HG03025 (cell line): ENCODE results near the gene ZRANB3.
"Not testable (repeated sequence)": the region's sequence is repeated elsewhere in the genome, so short reads cannot be mapped to it uniquely, and the experiment has no call there.

Experiments
- ATAC-seq: cut with Tn5 transposase; IDR thresholded peaks from one replicate; pipeline ENCODE4 v1.9.1; 2021; ENCODE audit warnings: mild to moderate bottlenecking, moderate library complexity; ENCODE audit not compliant: unreplicated experiment, low FRiP score

The ZRANB3 gene

DNA sequence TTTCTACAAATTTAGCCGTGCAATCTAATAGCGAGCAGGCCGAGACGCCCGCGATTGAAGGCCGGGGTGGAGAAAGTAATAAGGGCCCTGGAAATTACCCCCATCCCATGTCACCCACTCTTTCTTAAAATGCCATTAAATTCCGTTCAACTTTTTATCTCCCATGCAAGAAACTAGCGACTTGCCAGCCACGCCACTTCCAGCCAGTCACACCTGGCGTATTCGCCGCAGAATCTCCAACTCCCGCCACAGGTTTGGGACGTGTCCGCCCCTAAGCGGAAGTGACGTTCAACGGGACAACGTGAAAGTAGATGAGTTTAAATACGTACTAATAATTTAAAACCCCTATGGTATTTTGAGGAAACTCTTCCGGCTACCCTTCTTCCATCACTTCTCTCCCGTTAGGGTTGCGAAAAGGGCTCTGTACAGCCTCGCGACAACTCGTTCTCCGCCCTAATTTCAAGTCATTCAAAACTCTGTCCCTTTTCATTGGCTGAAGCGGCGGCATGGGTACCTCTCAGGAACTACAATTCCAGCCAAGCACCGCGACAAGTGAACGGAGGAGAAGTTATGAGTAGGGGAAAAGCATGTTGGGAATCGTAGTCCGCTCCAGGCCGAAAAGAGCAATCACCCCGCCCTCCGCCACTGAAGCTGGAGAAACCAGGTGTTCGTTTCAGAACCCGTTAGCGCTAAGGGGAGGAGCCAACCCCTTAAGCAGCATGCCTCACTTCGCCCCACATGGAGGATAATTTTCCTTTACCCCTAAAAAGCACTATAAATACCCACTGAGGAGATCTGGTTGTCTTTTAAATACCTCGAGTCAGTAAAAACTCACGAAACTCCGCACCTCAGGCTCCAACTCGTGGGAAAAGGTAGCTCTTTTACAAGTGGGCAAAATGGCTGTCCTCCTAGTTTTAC, at the start of gene ZRANB3:
TSS of gene ZRANB3 (minus strand) at position 906 of the 918 bp plus-strand sequence.
- peak; percentile 69 for ATAC-seq

DNA sequence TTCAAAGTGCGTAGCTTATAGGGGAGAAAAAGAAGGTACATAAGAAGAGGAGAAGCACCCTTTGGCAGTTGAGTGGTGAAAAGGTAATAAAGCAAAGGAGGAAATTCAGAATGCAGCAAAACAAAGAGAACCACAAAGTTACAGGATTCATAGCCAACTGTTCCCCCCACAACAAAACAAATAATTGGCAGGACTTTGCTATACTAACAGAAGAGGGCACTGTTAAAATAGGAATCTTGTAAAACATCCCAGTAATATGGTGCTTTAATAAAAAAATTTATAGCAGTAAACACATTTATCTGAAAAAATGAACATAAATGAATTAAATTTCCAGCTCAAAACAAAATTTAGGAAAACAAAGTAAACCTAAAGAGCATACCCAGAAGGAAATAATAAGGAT, 42.6 kb upstream of the ZRANB3 start:
- ATAC-seq: no peak

DNA sequence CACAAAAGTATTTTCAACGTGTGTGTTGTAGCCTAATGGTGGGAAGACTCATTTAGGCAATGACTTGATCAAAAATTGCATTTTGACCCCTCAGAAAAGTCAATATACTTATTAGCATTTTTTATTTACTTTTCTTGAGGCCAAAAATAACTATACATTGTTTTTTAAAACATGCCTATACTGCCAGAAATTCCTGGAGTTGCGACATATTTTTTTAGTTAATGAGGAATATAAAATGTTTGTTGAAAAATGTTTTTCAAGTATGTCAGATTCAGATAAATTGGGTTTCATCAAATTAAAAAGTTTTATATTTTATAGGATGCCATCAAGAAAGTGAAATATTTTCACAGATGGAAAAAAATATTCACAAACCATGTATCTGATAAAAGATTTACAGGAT, 39.9 kb upstream of the ZRANB3 start:
- no peak for ATAC-seq

DNA sequence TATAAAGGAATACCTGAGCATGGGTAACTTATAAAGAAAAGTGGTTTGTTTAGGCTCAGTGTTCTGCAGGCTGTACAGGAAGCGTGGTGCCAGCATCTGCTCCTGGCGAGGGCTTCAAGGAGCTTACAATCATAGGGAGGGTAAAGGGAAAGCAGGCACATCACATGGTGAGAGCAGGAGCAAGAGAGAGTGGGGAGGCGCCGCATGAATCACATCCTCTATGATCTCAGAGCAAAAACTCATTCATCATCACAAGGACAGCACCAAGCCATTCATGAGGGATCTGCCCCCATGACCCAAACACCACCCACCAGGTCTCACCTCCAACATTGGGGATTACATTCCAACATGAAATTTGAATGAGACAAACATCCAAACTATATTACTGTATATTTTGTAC, 32.8 kb upstream of the ZRANB3 start:
- no peak for ATAC-seq

DNA sequence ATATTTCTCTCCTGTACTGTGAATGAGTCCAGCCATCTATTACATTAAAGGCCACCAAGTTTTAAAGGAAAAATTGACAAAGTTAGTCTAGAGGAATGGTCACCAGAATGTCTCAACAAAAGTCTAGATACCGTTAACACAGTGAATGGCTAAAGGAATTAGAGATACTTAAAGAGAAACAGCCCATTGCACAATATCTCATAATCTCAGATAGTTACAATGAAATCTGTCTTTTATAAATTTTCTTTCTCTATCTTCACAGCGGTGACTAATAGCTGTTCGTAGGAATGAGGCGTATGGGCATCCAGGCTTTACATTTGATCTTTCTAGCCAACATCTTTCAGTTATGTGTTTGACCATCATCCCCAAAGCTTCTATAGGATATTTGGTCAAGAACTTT, 30.9 kb upstream of the ZRANB3 start:
- ATAC-seq: no peak

DNA sequence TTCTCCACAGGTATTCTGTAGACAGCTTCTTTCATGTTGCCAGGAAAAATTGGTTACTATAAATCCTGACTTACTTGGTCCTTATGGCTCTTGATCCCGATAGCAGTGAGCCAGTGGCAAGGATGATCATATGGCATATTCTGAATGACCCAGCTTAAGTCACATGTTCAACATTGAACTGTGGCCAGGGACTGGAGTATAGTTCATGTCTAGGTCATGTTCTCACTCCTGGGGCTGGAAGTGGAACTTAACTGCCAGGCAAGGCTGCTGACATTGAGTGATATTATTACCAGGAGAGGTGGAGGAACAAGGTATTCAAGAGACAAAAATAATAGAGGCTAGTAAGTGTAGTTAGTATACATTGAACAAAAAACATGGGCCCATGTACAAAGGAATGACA, 26.5 kb upstream of the ZRANB3 start:
- ATAC-seq: no peak

DNA sequence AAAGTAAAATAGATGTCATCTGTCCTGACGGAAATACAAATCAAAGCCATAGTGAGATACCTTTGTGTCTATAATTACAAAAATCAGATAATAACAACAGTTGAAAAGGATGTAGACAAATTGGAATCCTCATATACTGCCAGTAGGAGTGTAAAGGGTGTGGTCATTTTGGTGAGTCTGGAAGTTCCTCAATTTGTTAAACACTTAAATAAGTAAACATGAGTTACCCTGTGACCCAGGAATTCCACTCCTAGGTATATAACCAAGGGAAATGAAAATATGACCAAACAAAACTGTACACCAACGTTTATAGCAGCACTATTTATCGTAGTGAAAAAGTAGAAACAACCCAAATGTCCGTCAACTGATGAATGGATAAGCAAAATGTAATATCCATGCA, 24.3 kb upstream of the ZRANB3 start:
- ATAC-seq: no peak

DNA sequence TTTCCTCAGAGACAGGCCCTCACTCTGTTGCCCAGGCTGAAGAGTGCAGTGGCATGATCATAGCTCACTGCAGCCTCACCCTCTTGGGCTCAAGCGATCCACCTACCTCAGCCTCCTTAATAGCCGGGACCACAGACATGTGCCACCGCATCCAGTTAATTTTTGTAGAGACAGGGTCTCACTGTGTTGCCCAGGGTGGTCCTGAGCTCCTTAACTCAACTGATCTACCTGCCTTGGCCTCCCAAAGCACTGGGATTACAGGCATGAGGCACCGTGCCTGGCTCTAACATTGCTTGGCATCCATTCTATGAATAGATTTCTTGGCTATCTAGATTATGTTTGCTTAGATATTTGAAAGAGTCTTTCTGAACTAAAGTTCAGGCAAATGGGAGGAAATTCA, 21.9 kb upstream of the ZRANB3 start:
- ATAC-seq: no peak

DNA sequence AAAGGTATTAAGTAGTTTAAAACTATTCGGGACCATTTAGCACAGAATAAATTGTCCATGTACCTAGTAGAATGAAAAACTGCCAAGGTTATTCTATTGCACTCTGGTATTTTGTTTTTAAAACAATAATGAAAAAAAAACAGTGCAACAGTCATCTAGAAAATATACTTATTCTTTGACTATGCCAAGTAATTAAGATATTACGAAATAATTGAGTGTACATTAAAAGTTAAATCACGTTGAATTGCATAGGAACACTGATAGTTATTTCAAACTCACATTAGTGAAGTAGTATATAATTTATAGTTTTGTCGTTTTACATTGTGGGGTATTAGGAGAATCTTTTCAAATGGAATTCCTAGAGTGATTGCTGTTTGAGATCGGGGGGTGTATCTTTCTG, 20.3 kb upstream of the ZRANB3 start:
- ATAC-seq: no peak

DNA sequence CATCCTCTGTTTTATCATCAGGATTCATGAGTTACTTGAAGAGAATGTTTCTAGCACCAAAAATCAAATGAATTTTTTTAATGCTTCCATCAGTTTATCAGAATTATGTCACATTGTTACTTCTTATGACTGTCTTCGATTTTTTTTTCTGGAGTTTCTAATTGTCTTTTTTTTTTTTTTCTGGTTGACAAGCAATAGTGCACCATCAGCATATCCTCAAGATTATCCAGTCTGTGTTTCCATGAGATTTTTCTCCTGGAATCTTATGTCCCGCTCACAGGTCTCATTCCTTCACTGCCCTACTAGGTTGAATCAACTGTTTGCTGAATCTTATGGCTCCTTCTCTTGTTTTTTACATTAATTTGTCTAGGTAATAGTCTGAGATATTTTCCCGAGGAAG, 16.3 kb upstream of the ZRANB3 start:
- ATAC-seq: no peak

DNA sequence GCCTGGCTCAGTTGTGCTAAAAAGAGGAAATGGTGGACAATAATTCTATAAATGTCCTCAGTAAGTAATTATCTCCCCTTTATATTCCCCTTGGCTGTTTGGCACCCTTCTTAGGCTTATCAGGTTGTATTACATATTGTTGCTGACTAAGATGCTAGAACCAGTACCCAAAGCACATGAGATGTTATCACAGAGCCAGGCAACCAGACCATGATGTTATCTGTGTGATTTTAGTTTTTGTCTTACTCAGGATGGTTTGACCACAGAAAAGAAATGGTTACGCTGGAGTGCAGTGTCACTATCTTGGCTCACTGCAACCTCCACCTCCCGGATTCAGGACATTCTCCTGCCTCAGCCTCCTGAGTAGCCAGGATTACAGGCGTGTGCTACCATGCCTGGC, 15.4 kb upstream of the ZRANB3 start:
- no peak for ATAC-seq

DNA sequence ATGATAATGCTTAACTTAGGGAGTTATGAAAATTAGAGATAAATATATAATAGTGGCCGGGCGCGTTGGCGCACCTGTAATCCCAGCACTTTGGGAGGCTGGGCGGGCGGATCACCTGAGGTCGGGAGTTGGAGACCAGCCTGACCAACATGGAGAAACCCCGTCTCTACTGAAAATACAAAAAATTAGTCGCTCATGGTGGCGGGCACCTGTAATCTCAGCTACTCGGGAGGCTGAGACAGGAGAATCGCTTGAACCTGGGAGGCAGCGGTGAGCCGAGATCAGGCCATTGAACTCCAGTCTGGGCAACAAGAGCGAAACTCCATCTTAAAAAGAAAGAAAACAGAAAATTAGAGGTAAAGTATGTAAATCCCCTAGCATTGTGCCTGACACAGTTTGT, 2.5 kb upstream of the ZRANB3 start:
- ATAC-seq: not testable (repeated sequence)

DNA sequence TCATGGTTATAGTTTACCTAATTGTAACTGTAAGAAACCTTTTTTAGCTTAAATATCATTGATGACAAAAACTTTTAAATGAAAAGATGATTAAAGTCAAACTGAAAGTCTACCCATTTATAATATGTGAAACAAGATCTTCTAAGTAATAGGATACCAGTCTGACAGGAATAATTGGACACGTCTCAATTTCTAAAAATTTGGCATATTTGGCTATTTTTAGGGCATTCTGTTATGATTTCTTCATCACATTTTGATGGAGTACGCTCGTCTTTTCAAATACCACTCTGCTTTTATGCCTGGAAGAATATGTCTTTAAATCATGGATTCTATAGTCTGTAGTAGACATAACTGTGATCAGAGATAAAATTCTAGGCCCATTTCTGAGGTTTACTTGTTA, 1.6 kb upstream of the ZRANB3 start:
- no peak for ATAC-seq

DNA sequence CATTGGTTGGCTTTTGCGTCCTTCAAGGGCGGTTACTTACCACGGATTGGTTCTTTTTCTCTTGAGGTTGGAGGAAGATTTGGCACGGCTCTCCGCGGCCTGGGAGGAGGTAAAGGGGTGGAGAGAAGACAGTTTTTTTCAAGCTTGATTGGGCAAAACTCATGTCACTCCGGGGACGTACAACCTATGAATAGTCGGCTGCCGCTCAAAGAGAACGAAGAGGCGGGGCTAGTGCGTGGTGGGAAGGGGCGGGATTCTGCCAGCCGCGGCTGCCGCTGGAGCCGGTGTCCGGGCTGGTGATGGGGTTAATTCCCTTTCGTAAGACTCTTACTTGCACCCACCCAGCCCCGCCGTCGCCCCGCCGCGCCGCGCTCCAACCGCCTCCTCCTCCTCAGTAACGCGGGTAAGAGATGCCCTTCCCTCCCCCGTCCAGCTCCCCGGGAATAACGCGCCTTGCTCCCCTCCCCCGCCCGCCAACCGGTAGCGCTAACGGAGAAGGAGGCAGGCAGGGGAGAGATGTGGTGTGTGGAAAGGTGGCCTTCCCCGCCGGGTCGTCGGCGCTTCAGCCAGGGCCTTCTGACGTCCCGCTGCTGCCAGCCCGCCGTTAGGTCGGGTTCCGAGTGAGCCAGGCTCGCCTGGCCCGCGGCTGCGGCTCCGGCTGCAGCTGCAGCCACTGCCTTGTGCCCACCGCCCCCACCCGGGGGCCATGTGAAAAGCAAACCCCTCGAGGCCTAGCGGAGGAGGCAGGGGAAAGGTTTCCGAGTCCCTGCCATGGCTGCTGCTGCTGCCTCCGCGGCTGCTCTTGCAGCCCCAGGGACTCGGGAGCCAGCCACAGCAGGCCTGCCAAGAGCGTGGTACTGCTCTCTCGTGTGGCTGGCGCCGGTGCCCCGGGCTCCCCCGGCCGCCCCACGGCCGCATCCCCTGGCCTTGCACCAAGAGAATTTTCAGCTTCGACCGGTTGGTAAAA, 496 bp upstream of the ZRANB3 start, which contains the start of gene R3HDM1:
TSS of gene R3HDM1 (plus strand) at position 254 of the 967 bp plus-strand sequence. CDS start 73,362 bp downstream, outside the sequence.
- peak; percentile 82 for ATAC-seq

DNA sequence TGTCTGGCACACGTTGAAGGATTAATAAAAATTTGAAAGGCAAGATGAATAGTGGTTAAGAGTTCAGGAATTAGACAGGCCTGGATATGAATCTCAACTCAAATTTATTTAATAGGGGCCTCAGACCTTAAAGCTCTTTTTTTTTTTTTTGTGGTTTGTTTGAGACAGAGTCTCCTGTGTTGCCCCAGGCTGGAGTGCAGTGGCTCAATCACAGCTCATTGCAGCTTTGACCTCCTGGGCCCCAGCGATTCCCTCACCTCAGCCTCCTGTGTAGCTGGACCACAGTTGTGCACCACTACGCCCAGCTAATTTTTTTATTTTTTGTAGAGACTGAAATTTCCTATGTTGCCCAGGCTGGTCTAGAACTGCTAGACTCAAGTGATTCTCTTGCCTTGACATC, 3.0 kb downstream of the ZRANB3 start:
- no peak for ATAC-seq

DNA sequence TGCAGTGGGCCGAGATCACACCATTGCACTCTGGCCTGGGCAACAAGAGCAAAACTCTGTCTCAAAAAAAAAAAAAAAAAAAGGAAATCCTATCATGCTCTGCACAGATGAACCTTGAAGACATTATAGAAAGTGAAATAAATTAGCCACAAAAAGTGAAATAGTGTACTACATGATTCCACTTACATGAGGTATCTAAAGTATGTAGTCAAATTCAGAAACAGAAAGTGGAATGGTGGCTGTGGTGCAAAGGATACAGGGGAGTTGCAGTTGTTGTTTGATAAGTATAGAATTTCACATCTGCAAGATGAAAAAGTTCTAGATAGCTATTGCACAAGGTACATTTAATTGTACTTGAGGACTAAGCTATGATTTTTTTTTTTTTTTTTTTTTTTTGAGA, 5.2 kb downstream of the ZRANB3 start:
- ATAC-seq: no peak

DNA sequence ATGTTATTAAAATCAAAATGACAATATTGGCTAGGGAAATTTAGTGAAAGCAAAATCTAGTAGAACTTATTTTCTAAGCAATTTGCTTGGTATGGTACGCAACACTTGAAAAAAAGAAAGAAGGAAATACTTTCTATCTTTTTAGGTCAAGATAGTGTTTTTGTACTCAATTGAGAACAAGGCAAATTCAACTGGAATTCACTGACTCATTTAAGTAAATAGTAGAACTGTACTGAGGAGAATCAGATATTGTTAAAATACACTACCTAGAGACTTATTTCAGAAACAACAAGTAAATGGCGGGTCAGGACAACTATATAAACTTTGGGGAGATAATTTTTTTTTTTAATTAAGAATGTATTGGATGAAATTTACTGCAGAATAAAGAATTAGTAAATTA, 18.9 kb downstream of the ZRANB3 start:
- ATAC-seq: no peak

DNA sequence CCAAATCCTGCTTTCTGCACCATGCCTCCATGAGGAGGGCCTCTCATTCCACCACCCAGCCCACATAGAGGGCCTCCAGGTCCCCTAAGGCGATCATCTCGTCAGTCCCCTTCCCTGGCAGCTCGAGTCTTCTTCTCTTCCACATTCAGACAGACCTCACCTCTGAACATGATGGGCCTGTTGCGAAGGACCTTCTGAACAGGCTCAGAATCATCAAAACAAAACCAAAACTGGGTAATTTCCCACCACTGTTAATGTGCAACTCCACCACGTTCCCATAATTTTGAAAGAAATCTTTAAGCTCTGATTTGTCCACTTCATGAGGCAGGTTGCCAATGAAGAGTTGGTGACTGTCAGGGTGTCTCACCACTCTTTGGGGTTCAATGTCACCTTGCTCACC, 20.4 kb downstream of the ZRANB3 start:
- ATAC-seq: no peak

DNA sequence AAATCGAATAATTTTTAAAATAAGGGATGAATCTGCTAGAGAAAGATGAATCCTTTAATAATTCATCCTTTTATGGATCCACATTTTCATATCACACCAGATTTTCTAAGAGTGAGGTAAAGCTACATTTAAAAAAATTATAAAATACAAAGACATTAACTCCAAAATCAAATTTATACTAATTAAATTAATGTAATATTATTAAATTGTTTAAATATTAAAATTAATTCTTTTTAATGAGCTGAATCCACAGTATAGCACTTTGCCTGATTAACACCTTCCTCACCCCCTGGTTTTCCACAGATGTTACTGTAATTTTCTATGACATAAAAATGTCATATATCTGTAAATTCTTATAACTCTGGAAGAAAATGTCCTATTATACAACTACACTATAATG, 26.2 kb downstream of the ZRANB3 start:
- ATAC-seq: no peak

DNA sequence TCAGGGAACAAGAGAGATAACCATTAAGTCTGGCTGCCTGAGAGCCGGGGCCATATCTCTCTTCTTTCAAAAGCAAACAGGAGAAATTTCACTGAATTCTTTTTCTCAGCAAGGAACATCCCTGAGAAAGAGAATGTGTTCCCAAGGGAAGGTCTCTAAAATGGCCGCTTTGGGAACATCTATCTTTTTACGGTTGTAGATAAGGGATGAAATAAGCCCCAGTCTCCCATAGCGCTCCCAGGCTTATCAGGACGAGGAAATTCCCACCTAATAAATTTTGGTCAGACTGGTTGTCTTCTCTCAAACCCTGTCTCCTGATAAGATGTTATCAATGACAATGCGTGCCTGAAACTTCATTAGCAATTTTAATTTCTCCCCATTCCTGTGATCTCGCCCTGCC, 32.4 kb downstream of the ZRANB3 start:
- not testable (repeated sequence) for ATAC-seq

DNA sequence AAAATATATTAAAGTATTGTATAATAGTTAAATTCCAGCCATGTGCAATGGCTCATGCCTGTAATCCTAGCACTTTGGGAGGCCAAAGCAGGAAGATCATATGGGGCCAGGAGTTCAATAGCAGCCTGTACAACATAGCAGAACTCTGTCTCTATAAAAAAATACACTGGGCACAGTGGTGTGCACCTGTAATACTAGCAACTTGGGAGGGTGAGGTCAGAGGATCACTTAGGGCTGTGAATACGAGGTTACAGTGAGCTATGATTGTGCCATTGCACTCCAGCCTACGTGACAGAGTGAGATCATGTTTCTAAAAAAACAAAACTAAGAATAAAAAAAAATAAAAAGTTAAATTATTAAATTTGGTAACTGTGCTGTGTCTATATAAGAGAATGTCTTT, 36.1 kb downstream of the ZRANB3 start:
- ATAC-seq: no peak
